Measurements from ENCODE around the gene BPHL.
"Not testable (repeated sequence)": the region's sequence is repeated elsewhere in the genome, so short reads cannot be mapped to it uniquely, and the experiment has no call there.

BPHL gene

GRCh38 chr6:3118353-3119039 is at the start of gene BPHL:
BPHL (plus strand) TSS chr6:3118711; CDS start chr6:3118741, 30 bp downstream.
- peak; percentile 94 to 97 (median 97) for DNase-seq

GRCh38 chr6:3071568-3071967 is 46.9 kb upstream of the BPHL start:
- no peak for DNase-seq

DNA sequence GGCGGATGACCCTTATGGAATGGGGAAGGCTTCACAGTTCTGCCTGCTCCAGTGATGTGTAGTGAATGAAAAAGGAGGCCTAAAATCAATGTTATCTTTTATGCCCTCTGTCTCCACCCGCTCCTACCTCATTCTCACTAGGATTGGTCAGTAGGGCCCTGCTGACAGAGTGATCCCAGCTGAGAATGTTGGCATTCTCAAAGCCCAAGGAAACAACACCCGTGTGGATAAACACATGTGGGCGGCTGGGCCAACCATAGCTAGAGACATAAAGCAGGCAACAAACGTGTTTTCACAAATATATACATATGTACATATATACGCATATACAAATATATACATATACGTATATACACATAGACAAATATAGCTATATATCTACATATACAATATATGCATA is 45.7 kb upstream of the BPHL start:
- DNase-seq, result no peak

- no peak for DNase-seq
Observed at GRCh38 chr6:3073382-3073781, 45.1 kb upstream of the BPHL start.

GRCh38 chr6:3075772-3076113 is 42.8 kb upstream of the BPHL start:
- no peak for DNase-seq

DNA sequence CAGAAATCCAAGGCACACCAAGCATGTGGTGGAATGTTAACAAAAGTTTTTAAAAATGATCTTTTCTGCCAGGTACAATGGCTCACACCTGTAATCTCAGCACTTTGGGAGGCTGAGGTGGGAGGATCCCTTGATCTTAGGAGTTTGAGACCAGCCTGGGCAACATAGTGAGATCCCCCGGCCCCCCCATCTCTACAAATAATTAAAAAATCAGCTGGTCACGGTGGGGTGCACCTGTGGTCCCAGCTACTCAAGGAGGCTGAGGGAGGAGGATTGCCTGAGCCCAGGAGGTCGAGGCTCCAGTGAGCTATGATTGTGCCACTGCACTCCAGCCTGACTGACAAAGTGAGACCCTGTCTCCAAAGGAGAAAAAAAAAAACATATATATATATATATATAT is 42.2 kb upstream of the BPHL start:
- no peak for DNase-seq

DNA sequence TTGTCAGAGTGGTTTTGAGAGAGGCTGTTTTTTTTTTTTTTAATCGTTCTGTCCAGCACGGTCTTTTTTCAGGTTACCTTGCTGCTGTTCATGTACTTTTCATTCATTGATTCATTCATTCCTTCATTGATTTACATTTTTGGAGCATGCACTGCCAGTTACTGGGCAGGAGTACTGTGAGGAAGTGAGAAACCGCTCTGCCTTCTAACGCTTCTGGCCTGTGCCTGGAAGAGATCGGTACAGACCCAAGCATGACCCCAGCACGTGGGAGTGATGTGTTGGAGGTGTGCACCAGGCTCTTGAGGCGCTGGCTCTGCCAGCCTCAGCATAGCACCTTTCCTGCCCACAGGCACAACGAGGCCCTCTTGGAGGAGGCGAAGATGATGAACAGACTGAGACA is 41.1 kb upstream of the BPHL start:
- DNase-seq, result no peak

DNA sequence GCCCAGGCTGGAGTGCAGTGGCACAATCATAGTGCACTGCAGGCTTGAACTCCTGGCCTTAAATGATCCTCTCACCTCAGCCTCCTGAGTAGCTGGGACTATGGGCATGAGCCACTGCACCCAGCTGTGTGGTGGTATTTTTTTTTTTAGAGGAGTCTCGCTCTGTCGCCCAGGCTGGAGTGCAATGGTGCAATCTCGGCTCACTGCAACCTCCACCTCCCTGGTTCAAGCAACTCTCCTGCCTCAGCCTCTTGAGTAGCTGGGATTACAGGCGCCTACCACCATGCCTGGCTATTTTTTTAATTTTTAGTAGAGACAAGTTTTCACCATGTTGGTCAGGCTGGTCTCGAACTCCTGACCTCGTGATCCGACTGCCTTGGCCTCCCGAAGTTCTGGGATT is 39.6 kb upstream of the BPHL start:
- not testable (repeated sequence) for DNase-seq

DNA sequence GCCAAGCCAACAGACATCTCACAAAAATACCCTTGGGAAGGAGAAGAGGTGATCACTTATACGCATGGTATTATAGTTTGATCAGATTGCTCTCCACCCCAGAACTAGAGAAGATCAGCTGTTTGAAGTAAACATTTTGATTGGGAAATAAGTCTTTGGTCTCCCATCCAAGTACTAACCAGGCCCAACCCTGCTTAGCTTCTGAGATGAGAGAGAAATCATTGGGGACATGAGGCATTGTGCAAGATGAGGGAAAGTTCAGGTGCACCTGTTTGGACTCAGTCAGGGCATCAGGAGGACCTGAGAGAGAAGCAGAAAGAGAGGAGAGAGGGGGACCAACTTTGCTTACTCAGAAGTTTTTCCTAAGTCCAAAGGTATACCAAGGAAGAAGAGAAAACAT is 38.8 kb upstream of the BPHL start:
- no peak for DNase-seq

- DNase-seq, result no peak
Observed at GRCh38 chr6:3081960-3082359, 36.6 kb upstream of the BPHL start.

- no peak for DNase-seq
Observed at GRCh38 chr6:3085074-3085473, 33.4 kb upstream of the BPHL start.

DNA sequence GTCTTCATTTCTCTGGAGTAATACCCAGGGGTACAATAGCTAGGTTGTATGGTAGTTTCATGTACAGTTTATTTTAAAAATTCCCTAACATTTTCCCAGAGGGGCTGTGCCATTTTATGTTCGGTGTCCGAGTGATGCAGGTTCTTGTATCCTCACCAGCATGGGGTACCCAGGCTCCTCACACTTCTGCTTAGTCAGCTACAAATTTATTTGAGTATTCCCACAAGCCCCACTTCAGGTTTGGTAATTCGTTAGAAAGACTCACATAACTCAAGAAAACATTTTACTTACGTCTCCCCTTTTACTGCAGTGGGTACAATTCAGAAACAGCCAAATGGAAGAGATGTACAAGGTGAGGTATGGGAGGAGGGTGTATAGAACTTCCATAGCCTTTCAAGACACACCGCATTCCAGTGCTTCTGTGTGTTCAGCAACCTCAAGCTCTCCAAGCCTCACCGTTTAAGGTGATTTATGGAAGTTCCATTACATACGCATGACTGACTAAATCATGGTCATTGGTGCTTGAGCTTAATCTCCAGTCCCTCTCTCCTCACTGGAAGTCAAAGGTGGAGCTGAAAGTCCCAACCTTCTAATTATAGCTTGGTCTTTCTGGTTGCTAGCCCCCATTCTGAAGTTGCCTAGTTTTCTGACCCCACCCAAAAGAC is 32.1 kb upstream of the BPHL start:
- no peak for DNase-seq

GRCh38 chr6:3088446-3088845 is 30.1 kb upstream of the BPHL start:
- no peak for DNase-seq

DNA sequence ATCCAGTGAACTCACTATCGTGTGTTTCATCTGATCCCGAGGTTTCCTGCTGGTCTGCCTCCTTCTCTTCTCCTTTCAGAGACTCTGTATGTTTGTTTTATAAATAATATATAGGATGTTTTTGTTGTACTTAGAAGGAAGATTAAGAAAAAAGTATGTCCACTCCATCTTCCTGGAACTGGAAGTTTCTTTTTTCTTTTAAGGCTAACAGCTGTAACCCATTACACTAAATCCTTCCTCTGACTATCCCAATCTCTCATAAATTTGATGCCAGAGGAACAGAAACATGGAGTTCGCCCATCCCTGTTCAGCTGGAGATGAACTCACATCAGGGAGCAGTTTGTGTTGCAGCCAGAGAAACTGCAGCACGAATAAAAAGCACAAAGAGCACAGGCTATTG is 29.5 kb upstream of the BPHL start:
- no peak for DNase-seq

- DNase-seq, result no peak
Observed at GRCh38 chr6:3090013-3090412, 28.5 kb upstream of the BPHL start.

- no peak for DNase-seq
Observed at GRCh38 chr6:3094815-3095214, 23.7 kb upstream of the BPHL start.

- no peak for DNase-seq
Observed at GRCh38 chr6:3102875-3103274, 15.6 kb upstream of the BPHL start.

DNA sequence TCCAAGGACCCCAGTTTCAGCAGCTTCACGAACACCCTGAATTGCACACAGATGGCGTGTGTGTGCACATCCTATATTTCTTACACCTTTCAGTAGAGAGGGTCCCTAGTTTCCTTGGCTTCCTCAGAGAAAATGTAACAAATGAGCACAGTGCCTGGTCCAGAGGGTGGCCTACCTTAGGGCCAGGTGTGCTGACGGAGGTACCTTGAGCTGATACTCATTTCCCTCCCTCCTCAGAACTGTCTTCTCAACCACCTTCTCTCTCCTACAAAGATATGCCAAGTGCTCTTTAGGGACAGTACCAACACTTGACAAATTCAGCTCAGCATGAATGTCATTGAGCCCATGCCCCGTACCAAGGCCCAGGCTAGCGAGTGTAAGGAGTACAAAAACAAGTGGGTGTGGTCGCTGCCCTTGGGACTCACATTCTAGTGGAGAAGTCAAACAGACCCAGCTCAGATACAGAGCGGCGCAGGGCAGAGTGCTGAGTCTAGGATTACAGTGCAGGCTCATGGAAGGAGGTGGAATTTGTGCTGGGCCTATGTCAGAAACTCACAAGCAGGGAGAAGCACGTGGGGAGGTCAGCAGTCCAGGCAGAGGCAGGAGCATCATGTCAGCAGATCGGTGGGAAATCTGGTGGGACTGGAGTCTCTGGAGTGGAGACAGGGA is 9.6 kb upstream of the BPHL start:
- peak in 1 of 3 experiments; percentile 57 for DNase-seq

DNA sequence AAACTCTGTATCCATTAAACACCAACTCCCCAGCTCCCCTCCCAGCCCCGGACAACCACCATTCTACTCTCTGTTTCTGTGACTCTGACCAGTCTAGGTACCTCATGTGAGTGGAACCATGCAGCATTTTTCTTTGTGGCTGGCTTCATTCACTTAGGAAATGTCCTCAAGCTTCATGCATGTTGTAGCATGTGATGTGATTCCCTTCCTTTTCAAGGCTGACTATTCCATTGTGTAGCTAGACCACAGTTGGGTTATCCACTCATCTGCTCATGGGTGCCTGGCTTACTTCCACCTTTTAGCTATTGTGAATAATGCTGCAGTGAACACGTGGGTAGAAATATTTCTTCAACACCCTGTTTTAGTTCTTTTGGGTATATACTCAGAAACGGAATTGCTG is 8.8 kb upstream of the BPHL start:
- no peak for DNase-seq

DNA sequence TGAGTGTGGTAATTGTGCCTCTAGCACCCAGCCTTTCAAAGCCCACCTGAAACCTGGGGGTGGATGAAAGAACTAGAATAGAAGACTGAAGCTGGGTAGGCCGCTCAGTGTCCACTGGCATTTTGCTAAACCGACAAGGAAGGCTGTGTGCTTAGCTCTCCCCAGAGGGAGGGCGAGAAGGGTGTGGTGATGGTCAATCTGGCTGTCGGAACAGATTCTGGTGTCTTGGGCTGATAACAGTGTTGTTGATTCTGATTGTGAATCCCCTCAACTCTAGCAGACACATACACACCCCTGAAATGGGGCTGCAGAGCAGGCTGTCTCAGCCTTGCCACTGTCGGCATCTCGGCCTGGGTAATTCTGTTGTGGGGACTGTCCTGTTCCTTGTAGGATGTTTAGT is 4.1 kb upstream of the BPHL start:
- DNase-seq, result no peak

DNA sequence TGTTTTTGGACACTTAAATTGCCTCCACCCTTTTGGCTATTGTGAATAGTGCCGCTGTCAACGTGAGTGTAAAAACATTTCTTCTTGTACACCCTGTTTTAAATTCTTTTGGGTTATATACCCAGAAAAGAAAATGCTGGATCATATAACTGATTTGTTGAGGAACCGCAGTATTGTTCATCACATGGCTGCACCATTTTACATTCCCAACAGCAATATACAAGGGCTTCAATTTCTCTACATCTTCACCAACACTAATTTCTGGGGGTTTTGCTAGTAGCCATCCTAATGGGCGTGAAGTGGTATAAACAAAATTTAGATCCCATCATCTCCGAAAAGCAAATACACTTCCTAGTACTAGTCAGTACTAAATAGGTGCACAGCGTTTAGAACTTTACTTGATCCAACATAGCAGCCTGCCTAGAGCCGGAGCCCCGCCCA is 579 bp upstream of the BPHL start:
- peak in 1 of 3 experiments; percentile 54 for DNase-seq

DNA sequence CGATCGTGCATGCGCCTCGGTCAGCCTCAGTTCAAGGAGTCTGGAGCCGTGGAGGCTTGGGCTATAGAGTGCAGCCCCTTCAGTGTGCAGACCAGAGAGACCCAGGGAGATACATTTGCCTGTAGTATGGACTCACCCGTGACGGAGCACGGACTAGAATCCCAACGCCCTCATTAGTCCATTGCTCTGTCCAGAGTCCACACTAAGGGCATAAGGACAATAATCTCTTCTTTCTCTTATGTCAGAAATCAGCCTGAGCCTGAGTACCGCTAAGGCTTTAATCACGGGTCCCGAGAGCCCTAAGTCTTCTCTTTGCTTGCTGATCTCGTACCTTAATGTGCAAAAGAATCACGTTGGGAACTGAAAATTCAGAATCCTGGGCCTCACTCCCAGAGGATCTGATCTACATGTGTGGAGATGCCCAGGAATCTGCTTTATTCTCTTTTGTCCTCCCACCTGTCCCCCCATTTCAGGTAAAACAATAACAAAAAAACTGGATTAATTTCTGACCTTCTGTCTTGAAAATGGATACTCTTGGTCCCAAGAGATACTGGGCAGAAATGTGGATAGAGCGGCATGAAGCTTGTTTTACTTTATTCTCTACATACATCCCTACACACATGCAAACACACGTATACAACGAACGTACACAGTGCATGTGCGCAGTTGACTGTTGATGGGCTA is 671 bp downstream of the BPHL start:
- DNase-seq, result peak in 1 of 3 experiments; percentile 83

DNA sequence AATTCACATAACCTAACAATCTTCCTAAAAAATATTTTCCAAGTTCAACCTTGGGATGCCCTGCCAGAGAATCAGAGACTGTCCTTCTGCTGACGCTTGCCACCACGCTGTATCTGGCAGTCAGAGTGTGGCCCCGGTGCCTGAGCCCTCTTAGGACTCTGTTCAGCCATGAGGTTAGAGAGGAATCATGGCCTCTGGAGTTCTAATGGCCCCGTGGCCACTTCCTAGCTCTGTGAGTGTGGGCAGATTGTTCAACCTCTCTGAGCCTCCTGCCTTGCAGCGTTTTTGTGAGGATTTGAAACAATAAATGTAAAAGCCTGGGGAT is 2.2 kb downstream of the BPHL start:
- no peak for DNase-seq

GRCh38 chr6:3122823-3123182 is 4.3 kb downstream of the BPHL start:
- DNase-seq, result no peak
